HepG2 (cell line): ENCODE measurements around the gene NAPG. TPM values are rescaled to one million over a fixed set of nuclear protein-coding genes. Genes with fewer than 3 reads are reported as not detected.

ENCODE experiments used
- CTCF ChIP-seq: sonication (generic); formaldehyde crosslinking; IDR thresholded peaks from 2 replicates; pipeline ENCODE4 v1.5.0; 2020; ENCODE audit warnings: mild to moderate bottlenecking, missing genetic modification reagents, moderate library complexity
- HBP1 ChIP-seq: IDR thresholded peaks from 2 replicates; pipeline ENCODE4 v1.6.1; 2016; ENCODE audit warnings: low read depth, control low read depth
- JUNB ChIP-seq: sonication (generic); formaldehyde crosslinking; IDR thresholded peaks from 2 replicates; pipeline ENCODE4 v1.8.0; 2022; ENCODE audit warnings: missing genetic modification reagents, mild to moderate bottlenecking, borderline replicate concordance
- KDM6A ChIP-seq: IDR thresholded peaks from 2 replicates; pipeline ENCODE4 v1.6.1; 2016; ENCODE audit warnings: low read depth
- MAF1 ChIP-seq: sonication (generic); formaldehyde crosslinking; IDR thresholded peaks from 2 replicates; pipeline ENCODE4 v1.5.0; 2020; ENCODE audit warnings: missing genetic modification reagents, borderline replicate concordance
- POGZ ChIP-seq: sonication (generic); formaldehyde crosslinking; IDR thresholded peaks from 2 replicates; pipeline ENCODE4 v1.4.0; 2020; ENCODE audit warnings: mild to moderate bottlenecking, missing genetic modification reagents
- RFX3 ChIP-seq: IDR thresholded peaks from 2 replicates; pipeline ENCODE4 v1.6.1; 2016; ENCODE audit warnings: missing biosample characterization, missing genetic modification reagents
- SKIL ChIP-seq: sonication (generic); formaldehyde crosslinking; IDR thresholded peaks from 2 replicates; pipeline ENCODE4 v1.8.0; 2022; ENCODE audit warnings: missing genetic modification reagents, mild to moderate bottlenecking, moderate library complexity, borderline replicate concordance
- TFDP1 ChIP-seq: IDR thresholded peaks from 2 replicates; pipeline ENCODE4 v1.6.1; 2016; ENCODE audit warnings: missing compliant biosample characterization, missing genetic modification reagents, borderline replicate concordance
- ZBTB46 ChIP-seq: sonication (generic); formaldehyde crosslinking; IDR thresholded peaks from 2 replicates; pipeline ENCODE4 v1.4.0; 2020; ENCODE audit warnings: mild to moderate bottlenecking, missing genetic modification reagents, borderline replicate concordance
- ZFP36L1 ChIP-seq: sonication (generic); formaldehyde crosslinking; IDR thresholded peaks from 2 replicates; pipeline ENCODE4 v1.8.0; 2022; ENCODE audit warnings: mild to moderate bottlenecking, missing genetic modification reagents, moderate library complexity
- ZNF24 ChIP-seq: fragments of 450-650 bp; IDR thresholded peaks from 2 replicates; pipeline ENCODE4 v1.6.1; 2017; ENCODE audit warnings: antibody characterized with exemption, mild to moderate bottlenecking
- ZNF512 ChIP-seq: sonication (generic); formaldehyde crosslinking; IDR thresholded peaks from 2 replicates; pipeline ENCODE4 v1.4.0; 2020; ENCODE audit warnings: mild to moderate bottlenecking, missing genetic modification reagents
- ZNF558 ChIP-seq: sonication (generic); formaldehyde crosslinking; IDR thresholded peaks from 2 replicates; pipeline ENCODE4 v1.9.0; 2022; ENCODE audit warnings: mild to moderate bottlenecking, missing genetic modification reagents, borderline replicate concordance
- ZNF616 ChIP-seq: sonication (generic); formaldehyde crosslinking; IDR thresholded peaks from 2 replicates; pipeline ENCODE4 v1.5.0; 2020; ENCODE audit warnings: low read depth, mild to moderate bottlenecking, missing genetic modification reagents
- ZNF784 ChIP-seq: sonication (generic); formaldehyde crosslinking; IDR thresholded peaks from 2 replicates; pipeline ENCODE4 v1.5.1; 2020; ENCODE audit warnings: missing genetic modification reagents, mild to moderate bottlenecking, borderline replicate concordance
- polyA plus RNA-seq, 8 experiments: library from polyadenylated mRNA; depleted of rRNA in 3 of 8; stranded (reverse) in 7 of 8; unstranded in 1 of 8; fragments of >200 nt; fragmentation: Illumina TruSeq in 4 of 8; extraction: Trizol in 4 of 8; gene quantifications; 2 replicates each; pipeline versions ENCODE4 v1.2.1 to v1.2.3, GENCODE V29; 2011 to 2016; ENCODE audit warnings: low read depth in 4 of 8, missing spikeins in 1 of 8, mixed read lengths in 1 of 8; ENCODE audit not compliant: insufficient read depth in 1 of 8
- total RNA-seq, 5 experiments: library from RNA; depleted of rRNA; stranded (reverse); fragments of >200 nt; fragmentation: Illumina TruSeq; extraction: Trizol; gene quantifications; 2 replicates each; pipeline ENCODE4 v1.2.3, GENCODE V29; 2016; ENCODE audit warnings: low read depth in 1 of 5

Gene NAPG
- total and polyA plus RNA-seq, 2 of the 13 experiments (the other 11 are each of a cell fraction or from before 2014, with no cell fraction given), result 19.8 to 34.4 TPM

- TF ChIP-seq ZNF512 (no peak), SKIL (CRISPR knock-in tag) (no peak), ZNF784 (CRISPR knock-in tag) (no peak), RFX3 (CRISPR knock-in tag) (no peak), CTCF (CRISPR knock-in tag) (peak; percentile 91), ZFP36L1 (no peak), POGZ (CRISPR knock-in tag) (no peak), ZNF616 (CRISPR knock-in tag) (no peak), HBP1 (CRISPR knock-in tag) (no peak), TFDP1 (CRISPR knock-in tag) (no peak), KDM6A (CRISPR knock-in tag) (no peak), ZNF558 (CRISPR knock-in tag) (no peak), MAF1 (no peak), JUNB (CRISPR knock-in tag) (no peak), ZBTB46 (CRISPR knock-in tag) (no peak), ZNF24 (no peak)
Measured at GRCh38 chr18:10519999-10520935, 5.6 kb upstream of the NAPG start (continued).
